ENCODE results near the gene CSTPP1.

CSTPP1 gene

DNA sequence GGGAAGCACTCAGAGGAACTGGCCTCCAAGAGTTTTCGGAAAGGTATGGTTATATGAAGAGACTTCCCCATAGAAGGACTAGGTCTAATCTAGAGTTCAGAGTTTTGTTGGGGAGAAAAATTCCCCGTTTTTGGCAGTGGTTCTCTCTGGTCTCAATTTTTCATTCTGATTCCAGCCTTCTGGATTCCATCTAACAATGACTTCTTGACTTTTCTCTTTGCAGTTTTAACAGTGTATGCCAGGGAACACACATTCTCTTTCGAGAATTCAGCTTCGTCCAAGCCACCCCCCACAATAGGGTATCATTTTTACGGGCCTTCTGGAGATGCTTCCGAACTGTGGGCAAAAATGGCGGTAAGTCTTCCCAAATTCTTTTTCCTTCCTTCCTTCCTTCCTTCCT lies 115.6 kb downstream of the CSTPP1 start:
- no peak for TF ChIP-seq CTCF (IDR thresholded peaks at IDR 0.05)
- H3K27ac ChIP-seq, result no peak overlapping the region

DNA sequence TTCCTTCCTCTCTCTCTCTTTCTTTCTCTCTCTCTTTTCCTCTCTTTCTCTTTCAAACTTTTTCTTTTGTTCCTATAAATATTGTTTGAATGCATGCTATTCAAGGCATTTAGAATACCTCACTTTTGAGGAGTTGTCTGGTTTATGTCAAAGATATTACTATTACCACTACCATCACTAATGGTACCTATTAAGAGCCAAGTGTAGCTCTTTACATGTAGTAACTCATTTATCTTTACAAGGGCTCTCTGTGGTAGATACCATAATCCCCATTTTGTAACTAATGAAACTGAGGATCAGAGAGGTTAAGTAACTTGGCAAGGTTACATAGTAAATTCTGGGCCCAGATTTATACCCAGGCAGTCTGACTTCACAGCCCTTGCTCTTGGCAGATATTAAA lies 116.0 kb downstream of the CSTPP1 start:
- no peak for TF ChIP-seq CTCF (IDR thresholded peaks at IDR 0.05)
- TF ChIP-seq ZFX (IDR thresholded peaks at IDR 0.05; ENCODE audit: borderline replicate concordance), result no peak

DNA sequence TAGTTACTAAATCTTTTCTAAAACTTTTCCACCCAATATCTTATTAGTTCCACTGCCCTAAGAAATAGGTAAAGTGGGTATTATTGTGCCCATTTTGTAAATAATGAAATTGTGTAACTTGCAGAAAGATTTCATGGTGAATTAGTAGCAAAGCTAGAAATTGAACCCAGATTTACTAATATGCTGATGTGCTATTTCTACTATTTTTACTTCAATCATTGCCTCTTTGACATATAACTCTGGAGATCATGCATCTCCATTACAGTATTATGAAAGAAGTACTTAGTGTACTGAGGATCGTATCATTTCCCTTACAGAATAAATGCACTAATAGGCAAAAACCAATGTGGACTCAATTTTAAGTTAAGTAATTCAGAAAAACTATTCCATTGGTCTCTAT lies 119.0 kb downstream of the CSTPP1 start:
- TF ChIP-seq CTCF (IDR thresholded peaks at IDR 0.05), result no peak
- no peak for TF ChIP-seq ZFX (IDR thresholded peaks at IDR 0.05; ENCODE audit: borderline replicate concordance)
- H3K27ac ChIP-seq, result no peak overlapping the region

More for the DNA sequence above, 116.0 kb downstream of the CSTPP1 start:
- H3K27ac ChIP-seq, result no peak overlapping the region

DNA sequence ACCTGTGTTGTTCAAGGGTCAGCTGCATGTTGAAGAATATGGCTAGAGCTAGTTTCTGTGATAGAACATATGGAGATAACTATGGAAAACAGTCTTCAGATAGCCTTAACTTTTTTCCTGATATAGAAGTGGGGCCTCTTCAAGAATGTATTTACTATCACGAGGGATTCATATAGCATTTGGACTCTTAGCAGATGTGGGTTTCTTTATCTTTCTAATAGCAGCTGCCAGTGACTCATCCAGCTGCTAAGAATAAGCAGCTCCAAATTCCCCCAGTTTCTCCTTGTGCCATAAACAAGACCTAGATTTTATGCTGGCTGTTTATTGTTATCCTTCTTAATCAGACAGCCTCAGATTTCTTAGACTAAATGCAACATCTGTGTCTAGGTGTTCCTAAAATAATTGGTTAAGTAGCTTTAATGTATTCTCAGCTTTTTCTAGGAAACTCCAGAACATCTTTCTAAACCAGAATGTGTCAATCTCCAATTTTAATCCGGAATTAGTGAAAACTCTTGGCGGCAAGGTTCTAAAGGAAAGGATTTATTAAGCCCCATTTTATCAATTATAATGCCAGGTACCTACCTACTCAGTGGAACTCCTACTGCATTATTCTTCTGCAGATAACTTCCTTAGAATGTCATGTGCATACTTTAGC lies 119.8 kb downstream of the CSTPP1 start:
- H3K27ac ChIP-seq, result no peak overlapping the region
- no peak for TF ChIP-seq CTCF (IDR thresholded peaks at IDR 0.05)
- TF ChIP-seq ZFX (IDR thresholded peaks at IDR 0.05; ENCODE audit: borderline replicate concordance), result no peak

GRCh38 chr11:47057365-47057764 lies 120.8 kb downstream of the CSTPP1 start:
- no peak overlapping the region for H3K27ac ChIP-seq
- TF ChIP-seq ZFX (IDR thresholded peaks at IDR 0.05; ENCODE audit: borderline replicate concordance) (no peak), CTCF (IDR thresholded peaks at IDR 0.05) (no peak)

DNA sequence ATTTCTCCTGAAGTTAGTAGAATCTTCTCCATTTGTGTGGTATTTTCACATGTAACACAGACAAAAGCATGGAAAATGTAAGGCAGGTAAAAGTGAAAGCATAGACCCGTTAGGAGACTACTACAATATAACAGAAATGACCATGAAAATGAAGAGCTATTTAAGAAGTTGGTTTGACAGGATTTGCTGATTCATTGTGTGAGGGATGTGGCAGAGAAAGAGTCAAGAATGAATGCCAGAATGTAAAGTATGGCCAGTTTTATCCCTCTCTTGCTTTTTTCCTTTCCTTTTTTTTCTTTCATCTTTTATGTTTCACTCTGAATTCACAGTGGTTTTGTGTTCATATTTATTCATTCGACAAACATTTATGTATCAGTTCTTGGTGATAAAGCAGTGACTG lies 124.2 kb downstream of the CSTPP1 start:
- H3K27ac ChIP-seq, result no peak overlapping the region
- TF ChIP-seq CTCF (IDR thresholded peaks at IDR 0.05), result no peak
- TF ChIP-seq ZFX (IDR thresholded peaks at IDR 0.05; ENCODE audit: borderline replicate concordance), result no peak

GRCh38 chr11:47061429-47062178 lies 125.0 kb downstream of the CSTPP1 start:
- TF ChIP-seq ZFX (IDR thresholded peaks at IDR 0.05; ENCODE audit: borderline replicate concordance) (no peak), CTCF (IDR thresholded peaks at IDR 0.05) (no peak)
- no peak overlapping the region for H3K27ac ChIP-seq

All from 22Rv1 (cell line).